Mesenchymal stem cell (in vitro differentiated cells and primary cell): ENCODE measurements around the gene MICAL3.

Experiments
- DNase-seq: peaks from one replicate; pipeline ENCODE4 v3.0.0-alpha.2; 2013
- H2AFZ ChIP-seq: one replicate; pipeline ENCODE4 v1.6.1; 2013; ENCODE audit warnings: low read depth, mild to moderate bottlenecking, control low read depth, inconsistent platforms, low read length, moderate library complexity
- H2AK5ac ChIP-seq: 2 replicates; pipeline ENCODE4 v1.6.1; 2013; ENCODE audit warnings: low read length, moderate library complexity, mild to moderate bottlenecking, inconsistent platforms; ENCODE audit not compliant: severe bottlenecking
- H2BK120ac ChIP-seq: one replicate; pipeline ENCODE4 v1.6.1; 2013; ENCODE audit warnings: low read depth, mild to moderate bottlenecking, inconsistent platforms, low read length, moderate library complexity
- H2BK12ac ChIP-seq, 2 experiments: one replicate each; pipeline ENCODE4 v1.6.1; 2013; ENCODE audit warnings: inconsistent platforms in 2 of 2, low read length in 2 of 2, mild to moderate bottlenecking in 2 of 2, moderate library complexity in 2 of 2, control low read depth in 1 of 2
- H2BK15ac ChIP-seq: one replicate; pipeline ENCODE4 v1.6.1; 2013; ENCODE audit warnings: mild to moderate bottlenecking, low read depth, inconsistent platforms; ENCODE audit not compliant: poor library complexity, severe bottlenecking
- H2BK5ac ChIP-seq: 2 replicates; pipeline ENCODE4 v1.6.1; 2013; ENCODE audit warnings: low read depth, mild to moderate bottlenecking, low read length, control low read depth, inconsistent platforms; ENCODE audit not compliant: poor library complexity, severe bottlenecking
- H3K14ac ChIP-seq, 2 experiments: one replicate each; pipeline ENCODE4 v1.6.1; 2013; ENCODE audit warnings: inconsistent platforms in 2 of 2, low read length in 2 of 2, control low read depth in 1 of 2, mild to moderate bottlenecking in 1 of 2, moderate library complexity in 1 of 2
- H3K18ac ChIP-seq, 2 experiments: one replicate each; pipeline ENCODE4 v1.6.1; 2013; ENCODE audit warnings: inconsistent platforms in 2 of 2, low read length in 2 of 2, control low read depth in 1 of 2, low read depth in 1 of 2, mild to moderate bottlenecking in 1 of 2
- H3K23ac ChIP-seq, 2 experiments: one replicate each; pipeline ENCODE4 v1.6.1; 2013; ENCODE audit warnings: inconsistent platforms in 2 of 2, low read length in 2 of 2, mild to moderate bottlenecking in 2 of 2, moderate library complexity in 2 of 2, control low read depth in 1 of 2
- H3K27ac ChIP-seq: 2 replicates; pipeline ENCODE4 v1.5.1; 2013; ENCODE audit warnings: mild to moderate bottlenecking, moderate library complexity, low read length, control low read depth, inconsistent platforms; ENCODE audit not compliant: poor library complexity, severe bottlenecking
- H3K27me3 ChIP-seq, 2 experiments: 2 replicates each; pipeline versions ENCODE4 v1.6.1 to v1.7.0; 2013; ENCODE audit warnings: low read length in 2 of 2, mild to moderate bottlenecking in 2 of 2, moderate library complexity in 2 of 2, control low read depth in 1 of 2, inconsistent platforms in 1 of 2; ENCODE audit not compliant: control insufficient read depth in 1 of 2, insufficient read depth in 1 of 2
- H3K36me3 ChIP-seq, 2 experiments: 2 replicates each; pipeline versions ENCODE4 v1.6.1 to v1.7.0; 2013; ENCODE audit warnings: low read length in 2 of 2, control low read depth in 1 of 2, inconsistent platforms in 1 of 2, low read depth in 1 of 2, mild to moderate bottlenecking in 1 of 2; ENCODE audit not compliant: insufficient read depth in 2 of 2, control insufficient read depth in 1 of 2
- H3K4ac ChIP-seq, 2 experiments: one replicate each; pipeline ENCODE4 v1.6.1; 2013; ENCODE audit warnings: inconsistent platforms in 2 of 2, low read length in 2 of 2, mild to moderate bottlenecking in 2 of 2, moderate library complexity in 2 of 2, control low read depth in 1 of 2, low read depth in 1 of 2
- H3K4me1 ChIP-seq: 2 replicates; pipeline ENCODE4 v1.6.1; 2013; ENCODE audit warnings: low read depth, low read length, control low read depth; ENCODE audit not compliant: control insufficient read depth, insufficient read depth
- H3K4me2 ChIP-seq: 2 replicates; pipeline ENCODE4 v1.6.1; 2013; ENCODE audit warnings: low read length, mild to moderate bottlenecking, inconsistent platforms; ENCODE audit not compliant: poor library complexity, severe bottlenecking
- H3K4me3 ChIP-seq, 2 experiments: 2 replicates each; pipeline versions ENCODE4 v1.5.1 to v1.7.0; 2013; ENCODE audit warnings: low read length in 2 of 2, mild to moderate bottlenecking in 2 of 2, control low read depth in 1 of 2, low read depth in 1 of 2; ENCODE audit not compliant: insufficient read depth in 1 of 2
- H3K79me1 ChIP-seq: replicated peaks from 2 replicates; pipeline ENCODE4 v1.6.1; 2013; ENCODE audit warnings: mild to moderate bottlenecking, control low read depth, low read length, inconsistent platforms; ENCODE audit not compliant: poor library complexity, severe bottlenecking
- H3K9ac ChIP-seq: 2 replicates; pipeline ENCODE4 v1.7.0; 2013; ENCODE audit warnings: mild to moderate bottlenecking, low read length, moderate library complexity
- H3K9me3 ChIP-seq: 2 replicates; pipeline ENCODE4 v1.7.0; 2013; ENCODE audit warnings: mild to moderate bottlenecking, low read length; ENCODE audit not compliant: control insufficient read depth
- H4K8ac ChIP-seq: one replicate; pipeline ENCODE4 v1.6.1; 2013; ENCODE audit warnings: inconsistent platforms, mild to moderate bottlenecking, low read length, moderate library complexity
- H4K91ac ChIP-seq: one replicate; pipeline ENCODE4 v1.6.1; 2013; ENCODE audit warnings: mild to moderate bottlenecking, low read length, inconsistent platforms
- WGBS: methylation state at CpG from one replicate; pipeline ENCODE4 v1.1.7; 2013; ENCODE audit warnings: mixed read lengths; 5-methylcytosine and 5-hydroxymethylcytosine counted together

The MICAL3 gene

DNA sequence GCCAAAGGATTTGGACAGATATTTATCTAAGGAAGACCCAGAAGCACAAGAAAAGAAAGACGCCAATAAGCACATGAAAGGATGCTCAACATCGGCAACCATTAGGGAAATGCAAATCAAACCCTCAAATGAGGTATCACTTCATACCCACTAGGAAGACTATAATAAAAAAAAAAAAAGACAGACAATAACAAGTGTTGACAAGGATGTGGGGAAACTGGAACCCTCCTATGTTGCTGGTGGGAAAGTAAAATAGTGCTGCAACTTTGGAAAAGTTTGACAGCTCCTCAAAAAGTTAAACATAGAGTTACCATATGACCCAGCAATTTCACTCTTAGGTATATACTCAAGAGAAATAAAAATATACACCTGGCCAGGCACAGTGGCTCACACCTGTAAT, 47.0 kb downstream of the MICAL3 start:
- Histone ChIP-seq H2BK5ac (no peak overlapping the region), H2AK5ac (no peak overlapping the region), H3K4me3 (no peak overlapping the region), H3K18ac (no peak overlapping the region), H3K9me3 (no peaks in the 10 kb centered on the region), H4K8ac (no peak overlapping the region), H3K4me2 (no peak overlapping the region), H3K23ac (no peak overlapping the region), H3K9ac (no peak overlapping the region), H3K79me1 (no peaks in the 10 kb centered on the region), H3K4ac (no peak overlapping the region), H3K27me3 (no peaks in the 10 kb centered on the region), H2BK120ac (no peak overlapping the region), H2AFZ (no peak overlapping the region), H3K14ac (no peak overlapping the region), H2BK15ac (no peak overlapping the region), H3K4me1 (peaks cover 30% of the 10 kb centered on the region), H2BK12ac (no peak overlapping the region), H4K91ac (no peak overlapping the region), H3K36me3 (peaks cover 0 to 25% of the 10 kb centered on the region in 2 experiments), H3K27ac (no peak overlapping the region)
- no peak for DNase-seq
- 100% methylated on average over 1 of the region's 2 CpGs for WGBS

DNA sequence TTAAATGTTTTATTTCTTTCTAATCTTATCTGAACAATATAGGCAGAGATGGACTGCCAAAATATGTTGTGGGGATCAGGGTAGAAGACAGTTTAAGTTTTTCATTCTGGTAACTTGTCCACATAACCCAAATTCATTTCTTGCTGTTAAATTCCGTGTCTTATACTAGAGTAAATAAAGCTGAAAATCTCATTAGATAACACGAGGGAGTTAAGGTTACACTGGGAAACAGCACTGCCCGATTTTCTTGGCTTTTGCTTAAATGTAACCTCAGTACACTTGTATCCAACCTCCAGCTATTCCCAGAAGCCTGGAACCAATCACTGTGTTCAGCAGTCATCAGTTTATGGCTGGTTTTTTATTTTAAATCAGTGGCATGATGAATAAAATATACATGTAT, 48.2 kb downstream of the MICAL3 start:
- Histone ChIP-seq H2AFZ (no peak overlapping the region), H3K18ac (no peak overlapping the region), H3K9me3 (no peaks in the 10 kb centered on the region), H3K14ac (no peak overlapping the region), H4K8ac (no peak overlapping the region), H3K9ac (no peak overlapping the region), H2BK5ac (no peak overlapping the region), H3K79me1 (no peaks in the 10 kb centered on the region), H3K27ac (no peak overlapping the region), H3K4me1 (peaks cover 33% of the 10 kb centered on the region), H3K4ac (no peak overlapping the region), H4K91ac (no peak overlapping the region), H2BK15ac (no peak overlapping the region), H2BK12ac (no peak overlapping the region), H3K27me3 (no peaks in the 10 kb centered on the region), H3K4me2 (no peak overlapping the region), H3K23ac (no peak overlapping the region), H3K36me3 (peaks cover 0 to 19% of the 10 kb centered on the region in 2 experiments), H2AK5ac (no peak overlapping the region), H2BK120ac (no peak overlapping the region), H3K4me3 (no peak overlapping the region)
- no CpG with 5 or more reads among the region's 3 CpGs for WGBS
- no peak for DNase-seq

DNA sequence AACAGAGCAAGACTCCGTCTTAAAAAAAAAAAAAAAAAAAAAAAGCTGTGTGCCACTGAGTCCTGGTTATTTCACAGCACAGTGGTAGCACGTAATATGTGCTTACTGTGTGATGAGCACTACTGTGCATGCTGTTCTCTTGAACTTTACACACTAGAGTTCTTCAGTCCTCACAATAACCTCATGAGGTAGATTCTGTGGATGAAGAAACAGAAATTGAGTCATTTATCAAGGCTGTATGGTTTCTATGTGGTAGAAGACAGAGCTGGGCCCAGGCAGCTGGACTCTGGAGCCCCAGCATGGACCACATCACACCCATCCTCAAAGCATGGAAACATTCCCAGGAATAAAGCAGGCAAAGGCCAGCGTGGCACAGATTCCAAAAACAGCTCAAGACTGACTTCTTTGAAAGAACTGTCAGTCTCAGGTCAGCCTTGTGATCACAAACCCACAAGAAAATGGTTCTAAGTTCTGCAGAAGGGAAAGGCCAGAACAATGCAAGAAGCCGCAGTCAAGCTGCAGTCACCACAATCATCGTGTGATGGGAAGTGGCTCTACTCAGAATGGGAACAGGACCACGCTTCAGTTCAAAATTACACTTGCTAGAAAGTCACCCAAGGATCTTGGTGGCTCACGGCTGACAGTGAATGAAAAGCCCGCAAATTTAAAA, 49.5 kb downstream of the MICAL3 start:
- no peak overlapping the region for H3K18ac ChIP-seq
- no peak overlapping the region for H2AK5ac ChIP-seq
- no peaks in the 10 kb centered on the region for H3K9me3 ChIP-seq
- no peak overlapping the region for H3K14ac ChIP-seq
- peaks cover 0 to 15% of the 10 kb centered on the region in 2 experiments for H3K36me3 ChIP-seq
- H3K4ac ChIP-seq, result no peak overlapping the region
- WGBS, result 95% methylated on average over 7 of the region's 8 CpGs
- H3K27ac ChIP-seq, result no peak overlapping the region
- H4K91ac ChIP-seq, result no peak overlapping the region
- no peak overlapping the region for H2BK12ac ChIP-seq
- no peak overlapping the region for H3K4me3 ChIP-seq
- H3K4me1 ChIP-seq, result peaks cover 33% of the 10 kb centered on the region
- no peak overlapping the region for H2BK15ac ChIP-seq
- H2BK5ac ChIP-seq, result no peak overlapping the region
- H3K23ac ChIP-seq, result no peak overlapping the region
- no peaks in the 10 kb centered on the region for H3K79me1 ChIP-seq
- no peak for DNase-seq
- H4K8ac ChIP-seq, result no peak overlapping the region
- no peak overlapping the region for H3K9ac ChIP-seq
- no peak overlapping the region for H3K4me2 ChIP-seq
- peak overlapping the region; percentile 74 for H2BK120ac ChIP-seq
- H3K27me3 ChIP-seq, result no peaks in the 10 kb centered on the region
- H2AFZ ChIP-seq, result no peak overlapping the region

- Histone ChIP-seq H2AFZ (no peak overlapping the region), H4K8ac (no peak overlapping the region), H3K36me3 (peaks cover 0 to 15% of the 10 kb centered on the region in 2 experiments), H3K27me3 (no peaks in the 10 kb centered on the region), H2BK120ac (no peak overlapping the region), H3K14ac (peak overlapping the region in 1 of 2 experiments; percentile 74), H3K27ac (no peak overlapping the region), H3K4me3 (no peak overlapping the region), H2BK5ac (no peak overlapping the region), H3K79me1 (no peaks in the 10 kb centered on the region), H3K23ac (no peak overlapping the region), H2BK12ac (no peak overlapping the region), H3K9ac (no peak overlapping the region), H3K4ac (no peak overlapping the region), H3K4me2 (no peak overlapping the region), H2BK15ac (no peak overlapping the region), H3K9me3 (no peaks in the 10 kb centered on the region), H3K18ac (no peak overlapping the region), H4K91ac (no peak overlapping the region), H3K4me1 (peaks cover 37% of the 10 kb centered on the region), H2AK5ac (no peak overlapping the region)
- WGBS, result 95% methylated on average over 2 of the region's 3 CpGs
- no peak for DNase-seq
Measured at GRCh38 chr22:17974087-17974486, 50.3 kb downstream of the MICAL3 start.
